HG02885 (cell line): ENCODE results near the gene GFER.
"Not testable (repeated sequence)": the region's sequence is repeated elsewhere in the genome, so short reads cannot be mapped to it uniquely, and the experiment has no call there.

Source experiments
- ATAC-seq: cut with Tn5 transposase; IDR thresholded peaks from one replicate; pipeline ENCODE4 v1.9.1; 2021; ENCODE audit warnings: mild to moderate bottlenecking; ENCODE audit not compliant: unreplicated experiment, poor library complexity

GFER gene

DNA sequence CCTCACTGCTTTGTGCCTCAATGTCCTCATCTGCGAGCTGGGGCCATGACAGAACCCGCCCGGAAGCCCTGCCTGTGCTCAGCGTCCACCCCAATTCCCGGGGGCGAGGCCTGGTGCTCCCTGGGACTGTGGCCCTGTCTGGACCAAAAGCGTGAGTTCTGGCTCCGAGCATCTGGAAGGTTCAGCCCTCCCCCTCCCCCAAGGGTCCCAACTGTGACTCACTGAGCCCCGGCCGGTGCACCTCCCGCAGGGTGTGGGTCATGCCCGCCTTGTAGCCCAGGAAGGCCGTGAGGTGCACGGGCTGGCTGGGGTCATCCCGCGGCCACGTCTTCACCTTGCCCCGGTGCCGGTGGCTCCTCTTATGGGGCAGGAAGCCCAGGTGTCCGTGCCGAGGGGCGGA lies 30.3 kb upstream of the GFER start:
- no peak for ATAC-seq

DNA sequence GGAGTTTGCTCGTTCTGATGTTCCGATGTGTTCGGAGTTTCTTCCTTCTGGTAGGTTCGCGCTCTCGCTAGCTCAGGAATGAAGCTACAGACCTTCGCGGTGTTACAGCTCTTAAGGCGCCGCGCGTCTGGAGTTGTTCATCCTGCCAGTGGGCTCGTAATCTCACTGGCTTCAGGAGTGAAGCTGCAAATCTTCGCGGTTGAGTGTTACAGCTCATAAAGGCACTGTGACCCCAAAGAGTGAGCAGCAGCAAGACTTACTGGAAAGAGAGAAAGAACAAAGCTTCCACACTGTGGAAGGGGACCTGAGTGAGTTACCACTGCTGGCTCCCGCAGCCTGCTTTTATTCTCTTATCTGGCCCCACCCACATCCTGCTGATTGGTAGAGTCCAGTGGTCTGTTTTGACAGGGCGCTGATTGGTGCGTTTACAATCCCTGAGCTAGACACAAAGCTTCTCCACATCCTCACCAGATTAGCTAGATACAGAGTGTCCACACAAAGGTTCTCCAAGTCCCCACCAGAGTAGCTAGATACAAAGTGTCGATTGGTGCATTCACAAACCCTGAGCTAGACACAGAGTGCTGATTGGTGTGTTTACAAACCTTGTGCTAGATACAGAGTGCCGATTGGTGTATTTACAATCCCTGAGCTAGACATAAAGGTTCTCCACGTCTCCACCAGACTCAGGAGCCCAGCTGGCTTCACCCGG lies 26.4 kb upstream of the GFER start:
- ATAC-seq = not testable (repeated sequence)

DNA sequence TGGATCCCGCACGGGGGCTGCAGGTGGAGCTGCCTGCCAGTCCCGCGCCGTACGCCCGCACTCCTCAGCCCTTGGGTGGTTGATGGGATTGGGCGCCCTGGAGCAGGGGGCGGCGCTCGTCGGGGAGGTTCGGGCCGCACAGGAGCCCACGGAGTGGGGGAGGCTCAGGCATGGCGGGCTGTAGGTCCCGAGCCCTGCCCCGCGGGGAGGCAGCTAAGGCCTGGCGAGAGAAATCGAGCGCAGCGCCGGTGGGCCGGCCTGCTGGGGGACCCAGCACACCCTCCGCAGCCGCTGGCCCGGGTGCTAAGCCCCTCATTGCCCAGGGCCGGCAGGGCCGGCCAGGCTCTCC lies 25.9 kb upstream of the GFER start:
- ATAC-seq = not testable (repeated sequence)

DNA sequence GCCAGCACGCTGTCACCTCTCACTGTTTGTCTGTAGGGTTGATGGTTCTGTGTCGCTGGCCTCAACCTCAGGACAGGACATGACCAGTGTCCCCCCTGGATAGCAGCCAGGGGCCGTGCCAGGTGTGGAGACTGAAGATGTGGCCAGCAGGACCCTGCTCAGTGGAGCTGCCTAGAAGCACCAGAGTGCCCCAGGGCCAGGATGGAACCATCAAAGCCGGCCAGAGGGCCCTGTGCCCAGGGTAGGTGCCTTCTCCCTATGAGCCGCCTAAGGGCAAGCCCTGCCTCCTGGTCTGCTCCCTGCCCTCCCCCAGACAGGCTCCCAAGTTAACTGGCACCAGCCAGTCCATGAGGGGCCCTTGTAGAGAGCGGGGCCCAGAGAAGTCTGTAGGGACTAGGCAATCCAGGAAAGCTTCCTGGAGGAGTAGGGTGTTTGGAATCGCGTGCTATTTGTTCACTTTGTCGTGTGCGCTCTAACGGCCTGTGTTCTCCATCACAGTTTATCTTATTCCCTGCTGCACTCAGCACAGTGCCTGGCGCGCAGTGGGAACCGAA lies 25.2 kb upstream of the GFER start:
- no peak for ATAC-seq

DNA sequence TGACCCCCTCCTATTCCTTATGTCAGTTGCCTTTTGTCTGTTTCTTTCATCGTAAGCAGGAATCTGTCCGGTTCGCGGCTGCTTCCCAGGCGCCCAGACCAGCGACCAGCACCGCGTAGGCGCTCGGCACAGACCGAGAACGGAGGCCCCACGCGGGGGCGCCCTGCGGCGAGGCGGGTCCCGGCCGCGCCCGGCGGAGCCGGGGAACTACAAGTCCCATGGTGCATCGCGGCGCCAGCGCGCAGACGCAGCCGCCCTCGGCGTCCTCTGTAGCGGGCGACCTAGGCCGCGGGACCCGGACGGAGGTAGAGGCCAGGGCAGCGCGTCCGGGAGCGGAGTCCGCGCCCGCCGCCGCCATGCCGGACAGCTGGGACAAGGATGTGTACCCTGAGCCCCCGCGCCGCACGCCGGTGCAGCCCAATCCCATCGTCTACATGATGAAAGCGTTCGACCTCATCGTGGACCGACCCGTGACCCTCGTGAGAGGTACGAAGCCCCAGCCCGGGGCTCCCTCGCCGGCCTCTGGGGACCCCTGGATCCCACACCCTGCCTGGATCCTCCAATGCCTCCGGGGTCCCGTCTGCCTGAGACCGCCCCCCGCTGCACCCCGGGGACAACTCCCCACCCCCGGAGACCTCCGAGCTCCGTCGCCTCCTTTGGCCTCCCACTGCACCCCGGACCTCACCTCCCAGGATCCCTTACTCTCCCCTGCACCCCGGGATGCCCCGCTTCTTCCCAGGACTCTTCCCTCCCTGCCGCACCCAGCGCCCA lies 24.5 kb upstream of the GFER start, which contains the start of gene NDUFB10:
TSS of gene NDUFB10 (plus strand) at position 270 of the 771 bp plus-strand sequence. CDS start at position 357, 87 bp downstream.
- peak; percentile 76 for ATAC-seq

DNA sequence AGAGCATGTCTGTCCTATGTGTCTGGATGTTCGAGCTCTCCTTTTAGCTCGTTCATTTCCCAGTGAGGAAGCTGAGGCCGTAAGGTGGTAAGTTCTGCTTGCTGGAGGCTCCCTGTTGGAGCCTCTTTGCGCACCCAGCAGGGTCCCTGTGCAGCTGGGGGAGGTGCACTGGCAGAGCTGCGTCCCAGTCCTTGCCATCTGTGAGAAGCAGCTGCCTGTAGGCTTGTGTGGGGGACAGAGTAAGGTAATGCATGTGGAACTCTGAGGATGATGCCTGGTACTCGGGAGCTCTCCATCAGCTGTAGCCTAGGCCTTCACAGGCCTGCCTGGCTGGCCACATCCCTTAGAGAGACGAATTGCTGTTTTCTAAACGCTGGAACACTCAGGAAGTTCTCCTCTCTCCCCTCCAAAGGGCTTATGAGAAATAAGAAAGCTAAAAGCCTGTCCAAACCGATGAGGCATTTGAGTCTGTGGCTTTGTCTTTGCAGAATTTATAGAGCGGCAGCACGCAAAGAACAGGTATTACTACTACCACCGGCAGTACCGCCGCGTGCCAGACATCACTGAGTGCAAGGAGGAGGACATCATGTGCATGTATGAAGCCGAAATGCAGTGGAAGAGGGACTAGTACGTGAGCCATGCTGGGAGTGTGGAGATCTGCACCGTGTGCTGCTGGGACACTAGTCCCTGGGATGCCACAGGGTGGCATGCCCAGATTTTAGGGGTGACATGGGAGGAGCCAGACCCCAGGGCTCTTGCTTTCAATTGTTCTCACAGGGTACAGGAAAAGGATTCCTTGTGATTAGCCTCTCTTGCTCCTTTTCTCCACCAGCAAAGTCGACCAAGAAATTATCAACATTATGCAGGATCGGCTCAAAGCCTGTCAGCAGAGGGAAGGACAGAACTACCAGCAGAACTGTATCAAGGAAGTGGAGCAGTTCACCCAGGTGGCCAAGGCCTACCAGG lies 23.0 kb upstream of the GFER start:
- no peak for ATAC-seq

DNA sequence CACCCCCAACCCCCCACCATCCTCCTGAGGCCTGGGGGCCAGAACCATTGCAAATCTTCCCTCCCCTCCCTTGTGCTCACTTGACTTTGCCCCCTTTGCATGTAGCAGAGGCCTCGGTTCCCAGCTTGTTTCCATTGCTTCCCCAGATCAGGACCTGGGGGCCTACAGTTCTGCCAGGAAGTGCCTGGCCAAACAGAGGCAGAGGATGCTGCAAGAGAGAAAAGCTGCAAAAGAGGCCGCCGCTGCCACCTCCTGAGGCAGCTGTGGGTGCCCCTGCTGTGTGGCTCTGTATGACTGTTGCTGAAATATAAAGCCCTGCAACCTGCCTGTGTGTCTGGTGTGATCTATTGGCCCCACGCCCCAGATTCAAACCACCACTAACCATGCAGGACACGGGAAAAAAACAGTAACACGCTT lies 22.3 kb upstream of the GFER start:
- ATAC-seq = no peak

DNA sequence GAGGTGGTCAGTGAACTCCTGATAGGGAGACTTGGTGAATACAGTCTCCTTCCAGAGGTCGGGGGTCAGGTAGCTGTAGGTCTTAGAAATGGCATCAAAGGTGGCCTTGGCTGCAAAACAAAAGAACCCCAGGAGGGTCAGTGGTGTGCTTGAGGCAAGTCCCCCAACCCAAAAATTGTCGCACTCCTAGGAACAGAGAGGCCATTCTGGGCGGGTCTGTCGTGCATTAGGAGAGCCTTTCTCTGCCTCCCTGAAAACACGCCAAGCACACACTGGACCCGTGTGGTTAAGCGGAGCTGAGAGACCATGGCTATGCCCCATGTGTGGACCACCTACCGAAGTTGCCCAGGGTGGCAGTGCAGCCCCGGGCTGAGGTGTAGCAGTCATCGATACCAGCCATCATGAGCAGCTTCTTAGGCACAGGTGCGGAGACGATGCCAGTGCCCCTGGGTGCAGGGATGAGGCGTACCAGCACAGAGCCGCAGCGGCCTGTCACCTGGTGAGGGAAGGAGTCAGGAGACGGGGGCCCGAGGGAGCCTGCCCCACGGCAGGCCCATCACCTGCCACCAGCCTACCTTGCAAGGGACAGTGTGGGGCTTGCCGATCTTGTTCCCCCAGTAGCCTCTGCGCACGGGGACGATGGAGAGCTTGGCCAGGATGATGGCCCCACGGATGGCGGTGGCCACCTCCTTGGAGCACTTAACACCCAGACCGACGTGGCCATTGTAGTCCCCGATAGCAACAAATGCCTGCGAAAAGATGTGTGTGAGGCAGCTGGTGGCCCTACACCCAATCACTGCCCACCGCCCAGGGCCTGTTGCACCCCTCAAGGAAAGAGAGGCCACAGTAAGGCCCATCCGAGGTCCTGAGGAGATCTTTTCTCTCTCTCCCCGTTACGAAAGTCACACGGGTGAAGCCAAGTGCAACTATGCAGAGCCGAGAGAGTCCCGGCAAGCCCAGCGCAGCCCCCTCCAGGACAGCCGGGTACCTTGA lies 21.5 kb upstream of the GFER start:
- not testable (repeated sequence) for ATAC-seq

DNA sequence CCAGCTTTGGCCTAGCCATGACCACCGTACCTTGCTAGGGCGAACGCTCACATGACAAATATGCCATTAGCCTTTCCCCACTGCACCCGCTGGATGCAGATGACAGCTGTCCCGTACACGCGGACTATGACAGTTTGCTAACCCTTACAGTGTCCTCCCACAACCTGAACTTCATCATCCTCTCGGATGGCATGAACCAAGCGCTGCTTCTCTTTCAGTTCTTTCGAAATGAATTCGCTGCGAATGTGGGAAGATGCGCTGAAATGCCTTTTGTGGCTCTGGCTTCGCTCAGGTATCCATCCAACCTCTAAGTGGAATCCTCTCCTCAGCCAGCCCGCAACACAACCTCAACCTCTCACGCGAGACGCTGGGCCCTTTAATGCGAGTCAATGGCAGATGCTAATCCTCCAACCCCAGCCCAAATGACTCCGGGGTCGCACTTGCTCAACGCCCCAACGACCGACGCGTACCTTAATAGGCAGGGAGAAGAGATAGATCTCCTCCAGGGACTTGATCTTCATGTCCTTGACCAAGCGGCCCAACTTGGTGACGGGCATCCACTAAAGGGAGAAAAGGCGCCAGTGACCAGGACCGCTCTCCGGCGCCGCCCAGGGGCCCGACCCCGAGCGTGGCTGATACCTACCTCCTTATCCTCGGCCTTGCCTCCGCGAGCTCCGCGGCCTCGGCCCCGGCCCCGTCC lies 20.0 kb upstream of the GFER start:
- peak; percentile 3 for ATAC-seq

DNA sequence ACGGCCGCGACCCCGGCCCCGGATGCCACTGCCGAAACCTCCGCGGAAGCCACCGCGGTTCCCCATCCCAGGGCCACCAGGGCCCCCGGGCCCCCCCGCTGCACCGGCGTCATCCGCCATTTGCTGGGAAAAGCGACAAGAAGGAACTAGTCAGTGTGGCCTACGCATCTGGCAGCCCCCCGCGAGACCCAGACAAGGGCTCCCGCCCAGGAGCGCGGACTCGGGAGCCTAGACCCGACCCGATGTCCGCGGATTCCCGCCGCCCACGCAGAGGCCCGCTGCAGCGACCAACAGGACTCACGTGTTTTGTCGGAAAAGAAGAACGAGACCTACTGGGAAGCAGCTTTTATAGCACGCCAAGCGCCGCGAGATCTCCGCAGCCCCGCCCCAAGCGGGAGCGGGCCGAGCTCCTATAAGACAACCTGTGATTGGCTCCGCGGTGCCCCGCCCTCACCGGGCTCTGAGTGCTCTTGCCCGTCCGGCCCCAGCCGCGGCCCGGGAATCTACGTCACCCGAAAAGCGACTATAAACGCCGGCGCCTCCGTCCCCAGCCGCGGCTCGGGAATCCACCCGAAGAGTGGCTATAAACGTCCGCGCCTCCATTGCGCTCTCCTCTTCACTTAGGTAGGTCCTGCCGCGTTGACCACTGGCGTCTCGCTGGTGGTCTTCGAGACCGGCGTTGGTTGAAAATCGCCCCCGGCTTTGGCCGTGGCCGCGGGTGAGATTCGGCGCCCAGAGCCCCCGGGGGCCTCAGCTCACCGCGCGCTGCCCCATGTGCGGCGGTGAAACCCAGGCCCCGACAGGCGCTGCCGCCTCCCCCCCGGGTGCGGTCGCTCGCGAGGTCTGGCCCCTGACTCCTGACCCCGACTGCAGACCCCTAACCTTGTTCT lies 19.2 kb upstream of the GFER start, which contains the start of gene RPS2:
TSS of gene RPS2 (minus strand) at position 321 of the 890 bp plus-strand sequence. CDS start at position 120, 201 bp downstream.
- peak; percentile 82 for ATAC-seq

DNA sequence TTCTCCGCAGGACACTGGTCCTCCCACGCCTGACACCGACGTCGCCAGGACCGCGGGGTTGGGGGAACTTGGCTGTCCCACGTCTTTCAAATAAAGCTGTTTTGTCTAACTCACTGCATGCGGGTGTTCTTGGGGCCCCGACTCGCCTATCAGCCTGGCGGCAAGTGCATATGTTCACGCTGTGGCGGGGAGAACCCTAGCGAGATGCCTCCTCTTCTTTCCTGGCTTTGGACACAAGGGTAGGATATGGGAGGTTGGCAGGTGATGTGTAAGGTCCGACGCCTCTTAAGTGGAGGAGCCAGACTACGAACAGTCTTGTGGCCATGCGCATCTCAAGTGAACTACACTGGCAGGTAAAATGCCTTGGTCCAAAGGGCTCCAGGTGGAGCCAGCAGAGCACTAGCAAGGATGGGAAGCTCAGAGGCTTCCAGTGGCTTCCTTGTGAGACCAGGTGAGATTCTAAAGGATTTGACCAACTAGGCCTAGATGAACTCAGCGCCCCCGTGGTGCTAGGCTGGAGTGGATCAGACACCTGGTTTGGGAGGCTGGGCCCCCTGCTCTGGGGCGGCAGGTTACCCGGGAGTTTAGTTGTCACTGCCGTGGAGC lies 18.5 kb upstream of the GFER start:
- no peak for ATAC-seq

DNA sequence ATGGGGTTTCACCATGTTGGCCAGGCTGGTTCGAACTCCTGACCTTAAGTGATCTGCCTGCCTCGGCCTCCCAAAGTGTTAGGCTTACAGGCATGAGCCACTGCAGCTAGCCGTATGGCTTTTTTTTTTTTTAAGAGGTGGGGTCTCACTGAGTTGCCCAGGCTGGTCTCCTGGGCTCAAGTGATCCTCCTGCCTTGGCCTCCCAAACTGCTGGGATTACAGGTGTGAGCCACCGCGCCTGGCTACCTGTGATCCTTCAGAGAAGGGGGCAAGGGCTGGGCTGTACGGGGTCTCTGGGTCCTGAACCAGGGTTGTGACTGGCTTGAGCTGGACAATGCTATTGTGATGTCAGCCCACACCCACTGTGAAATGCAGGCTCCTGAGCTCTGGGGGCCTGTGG lies 17.5 kb upstream of the GFER start, which contains the start of gene RNF151:
TSS of gene RNF151 (plus strand) at position 397 of the 400 bp plus-strand sequence. CDS start 26 bp downstream, outside the sequence.
- no peak for ATAC-seq

DNA sequence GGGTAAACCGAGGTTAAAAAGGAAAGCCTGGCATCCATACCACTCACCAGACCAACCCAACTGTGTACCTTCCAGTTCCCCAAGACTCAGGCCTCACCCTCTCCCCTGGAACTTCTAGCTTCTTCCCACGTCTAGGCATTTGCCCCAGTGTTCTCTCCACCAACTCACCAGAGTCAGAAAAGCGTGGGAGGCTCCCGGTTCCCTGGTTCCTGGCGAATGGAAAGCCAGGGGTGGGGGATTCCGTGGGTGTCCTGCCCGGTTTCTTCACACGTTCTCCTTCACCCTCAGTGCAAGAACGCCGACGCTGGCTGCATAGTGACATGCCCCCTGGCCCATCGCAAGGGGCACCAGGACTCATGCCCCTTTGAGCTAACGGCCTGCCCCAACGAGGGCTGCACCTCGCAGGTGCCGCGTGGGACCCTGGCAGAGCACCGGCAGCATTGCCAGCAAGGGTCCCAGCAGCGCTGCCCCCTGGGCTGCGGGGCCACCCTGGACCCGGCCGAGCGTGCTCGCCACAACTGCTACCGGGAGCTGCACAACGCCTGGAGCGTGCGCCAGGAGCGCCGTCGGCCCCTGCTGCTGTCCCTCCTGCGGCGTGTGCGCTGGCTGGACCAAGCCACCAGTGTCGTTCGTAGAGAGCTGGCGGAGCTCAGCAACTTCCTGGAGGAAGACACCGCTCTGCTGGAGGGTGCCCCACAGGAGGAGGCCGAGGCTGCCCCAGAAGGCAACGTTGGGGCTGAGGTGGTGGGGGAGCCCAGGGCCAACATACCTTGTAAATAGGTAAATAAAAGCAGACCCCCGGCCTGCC lies 15.6 kb upstream of the GFER start:
- no peak for ATAC-seq

DNA sequence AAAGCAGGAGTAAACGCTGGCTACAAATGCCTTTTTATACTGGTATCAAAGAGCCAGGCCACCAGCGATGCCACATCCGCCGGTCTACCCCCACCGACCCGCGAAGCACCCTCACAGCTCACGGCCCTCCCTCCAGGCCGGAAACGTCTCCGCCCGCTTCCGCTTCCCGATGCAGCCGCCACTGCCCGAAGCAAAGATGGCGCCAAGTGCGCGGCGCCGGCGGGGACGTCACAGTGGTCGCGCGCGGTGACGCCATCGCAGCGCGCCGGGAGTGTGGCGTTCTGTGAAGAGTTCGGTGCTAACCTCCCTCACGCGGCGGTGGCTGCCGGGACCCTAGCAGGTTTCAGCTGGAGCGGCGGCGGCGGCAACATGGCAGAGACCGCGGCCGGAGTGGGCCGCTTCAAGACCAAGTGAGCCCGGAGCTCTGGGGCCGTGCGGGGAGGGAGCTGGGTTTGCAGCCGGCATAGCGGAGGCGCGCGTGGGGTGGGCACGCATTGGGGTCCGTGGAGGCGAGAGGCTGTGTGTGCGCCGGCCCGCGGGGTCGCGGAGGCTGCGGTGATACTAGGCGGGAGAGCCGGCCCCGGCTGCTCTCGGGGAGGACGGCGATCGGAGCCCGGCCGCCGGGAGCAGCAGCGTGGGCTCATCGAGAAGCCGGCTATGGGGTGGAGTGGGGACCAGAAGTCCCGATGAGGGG lies 12.1 kb upstream of the GFER start, which contains the start of gene TBL3:
TSS of gene TBL3 (plus strand) at position 258 of the 694 bp plus-strand sequence. CDS start at position 370, 112 bp downstream.
- peak; percentile 92 for ATAC-seq

DNA sequence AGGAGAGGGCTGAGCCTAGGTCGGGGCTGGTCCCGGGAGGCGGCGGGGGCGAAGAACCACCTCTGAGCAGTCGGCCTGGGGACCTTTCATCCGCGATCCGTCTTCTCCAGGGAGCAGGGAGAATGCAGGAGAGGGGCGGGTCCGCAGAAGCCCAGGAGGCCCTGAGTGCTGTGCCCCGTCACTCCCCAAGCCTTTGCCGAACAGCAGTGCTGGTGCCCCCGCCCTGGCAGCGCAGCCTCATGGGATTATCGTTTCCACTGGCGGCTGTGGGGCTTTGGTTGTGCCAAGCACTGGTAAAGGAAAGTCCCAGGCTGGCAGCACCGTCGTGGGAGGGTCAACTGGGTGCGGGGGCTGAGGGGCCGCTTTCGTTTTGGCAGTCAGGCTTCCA lies 11.5 kb upstream of the GFER start:
- no peak for ATAC-seq
